ENCODE results near the gene RAB6B. TPM values are rescaled to one million over a fixed set of nuclear protein-coding genes. Genes with fewer than 3 reads are reported as not detected.

Gene RAB6B
- polyA plus RNA-seq, 1 donor from 2014 or later, result 57.5 TPM

- Histone ChIP-seq H3K36me3 (ENCODE audit: insufficient read depth, low read length) (peaks cover 14% of the 10 kb centered on the region), H3K79me2 (replicated peaks; ENCODE audit: insufficient read depth, low read length) (no peaks in the 10 kb centered on the region), H3K27ac (ENCODE audit: low read length) (no peak overlapping the region), H3K9me3 (ENCODE audit: low read length) (no peaks in the 10 kb centered on the region), H2AFZ (ENCODE audit: low read depth, low read length) (no peak overlapping the region), H3K9me2 (ENCODE audit: insufficient read depth, low read length) (no peaks in the 10 kb centered on the region), H3K4me2 (ENCODE audit: low read length) (no peak overlapping the region), H4K20me1 (ENCODE audit: insufficient read depth) (no peaks in the 10 kb centered on the region), H3K4me3 (ENCODE audit: low read length) (no peak overlapping the region), H3F3A (ENCODE audit: insufficient read depth, low read length, poor library complexity, severe bottlenecking) (no peaks in the 10 kb centered on the region), H3K27me3 (ENCODE audit: insufficient read depth, low read depth, low read length) (no peaks in the 10 kb centered on the region), H3K9ac (ENCODE audit: low read length) (no peak overlapping the region)
- TF ChIP-seq EP300 (conservative IDR thresholded peaks at IDR 0.05; ENCODE audit: poor library complexity, severe bottlenecking), result no peak
- no peak for TF ChIP-seq EZH2 (IDR thresholded peaks at IDR 0.05; ENCODE audit: borderline replicate concordance, insufficient read depth, low read length, poor library complexity, severe bottlenecking)
- no peak for TF ChIP-seq POLR2AphosphoS5 (IDR thresholded peaks at IDR 0.05)
- TF ChIP-seq, protein P1, sequence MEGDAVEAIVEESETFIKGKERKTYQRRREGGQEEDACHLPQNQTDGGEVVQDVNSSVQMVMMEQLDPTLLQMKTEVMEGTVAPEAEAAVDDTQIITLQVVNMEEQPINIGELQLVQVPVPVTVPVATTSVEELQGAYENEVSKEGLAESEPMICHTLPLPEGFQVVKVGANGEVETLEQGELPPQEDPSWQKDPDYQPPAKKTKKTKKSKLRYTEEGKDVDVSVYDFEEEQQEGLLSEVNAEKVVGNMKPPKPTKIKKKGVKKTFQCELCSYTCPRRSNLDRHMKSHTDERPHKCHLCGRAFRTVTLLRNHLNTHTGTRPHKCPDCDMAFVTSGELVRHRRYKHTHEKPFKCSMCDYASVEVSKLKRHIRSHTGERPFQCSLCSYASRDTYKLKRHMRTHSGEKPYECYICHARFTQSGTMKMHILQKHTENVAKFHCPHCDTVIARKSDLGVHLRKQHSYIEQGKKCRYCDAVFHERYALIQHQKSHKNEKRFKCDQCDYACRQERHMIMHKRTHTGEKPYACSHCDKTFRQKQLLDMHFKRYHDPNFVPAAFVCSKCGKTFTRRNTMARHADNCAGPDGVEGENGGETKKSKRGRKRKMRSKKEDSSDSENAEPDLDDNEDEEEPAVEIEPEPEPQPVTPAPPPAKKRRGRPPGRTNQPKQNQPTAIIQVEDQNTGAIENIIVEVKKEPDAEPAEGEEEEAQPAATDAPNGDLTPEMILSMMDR (IDR thresholded peaks at IDR 0.05; ENCODE audit: poor library complexity, severe bottlenecking), result no peak
- no peak for TF ChIP-seq REST (IDR thresholded peaks at IDR 0.05; ENCODE audit: borderline replicate concordance)
- no peak for TF ChIP-seq RAD21 (conservative IDR thresholded peaks at IDR 0.05)
- no peak for TF ChIP-seq MXI1 (conservative IDR thresholded peaks at IDR 0.05; ENCODE audit: poor library complexity, severe bottlenecking)
- no peak for TF ChIP-seq SMC3 (conservative IDR thresholded peaks at IDR 0.05; ENCODE audit: poor library complexity)
- no peak for TF ChIP-seq TAF1 (IDR thresholded peaks at IDR 0.05; ENCODE audit: low read depth)
These were observed 80.3 kb downstream of the RAB6B start for GRCh38 chr3:133815386-133815785.

DNA sequence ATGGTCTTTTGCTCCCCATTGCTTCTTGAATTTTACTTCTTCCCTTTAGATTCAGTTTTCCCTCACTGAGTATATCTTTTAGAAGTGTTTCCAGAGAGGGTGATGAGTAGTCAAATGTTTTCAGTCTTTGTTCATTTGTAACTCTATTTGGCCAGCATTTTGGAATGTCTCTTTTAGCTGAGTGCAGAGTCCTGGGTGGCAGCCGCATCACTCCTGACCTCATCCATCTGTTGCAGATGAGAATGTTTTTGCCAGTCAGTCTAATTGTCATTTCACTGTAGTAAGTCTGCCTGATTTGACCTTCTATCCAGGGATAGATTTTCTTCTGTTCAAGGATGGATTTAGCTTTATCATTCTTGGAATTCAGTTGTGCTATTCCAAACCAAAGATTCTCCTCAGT is 82.8 kb downstream of the RAB6B start:
- Histone ChIP-seq H2AFZ (ENCODE audit: low read depth, low read length) (no peak overlapping the region), H3K4me2 (ENCODE audit: low read length) (no peak overlapping the region), H4K20me1 (ENCODE audit: insufficient read depth) (no peaks in the 10 kb centered on the region), H3K9me2 (ENCODE audit: insufficient read depth, low read length) (no peaks in the 10 kb centered on the region), H3K79me2 (replicated peaks; ENCODE audit: insufficient read depth, low read length) (no peaks in the 10 kb centered on the region), H3K36me3 (ENCODE audit: insufficient read depth, low read length) (peaks cover 10% of the 10 kb centered on the region), H3K27me3 (ENCODE audit: insufficient read depth, low read depth, low read length) (no peaks in the 10 kb centered on the region), H3K4me3 (ENCODE audit: low read length) (no peak overlapping the region), H3K9me3 (ENCODE audit: low read length) (no peaks in the 10 kb centered on the region), H3K27ac (ENCODE audit: low read length) (no peak overlapping the region), H3K9ac (ENCODE audit: low read length) (no peak overlapping the region), H3F3A (ENCODE audit: insufficient read depth, low read length, poor library complexity, severe bottlenecking) (no peaks in the 10 kb centered on the region)
- TF ChIP-seq, protein P1 (IDR thresholded peaks at IDR 0.05; ENCODE audit: poor library complexity, severe bottlenecking), result no peak
- no peak for TF ChIP-seq SMC3 (conservative IDR thresholded peaks at IDR 0.05; ENCODE audit: poor library complexity)
- no peak for TF ChIP-seq MXI1 (conservative IDR thresholded peaks at IDR 0.05; ENCODE audit: poor library complexity, severe bottlenecking)
- no peak for TF ChIP-seq EZH2 (IDR thresholded peaks at IDR 0.05; ENCODE audit: borderline replicate concordance, insufficient read depth, low read length, poor library complexity, severe bottlenecking)
- no peak for TF ChIP-seq EP300 (conservative IDR thresholded peaks at IDR 0.05; ENCODE audit: poor library complexity, severe bottlenecking)
- no peak for TF ChIP-seq TAF1 (IDR thresholded peaks at IDR 0.05; ENCODE audit: low read depth)
- no peak for TF ChIP-seq POLR2AphosphoS5 (IDR thresholded peaks at IDR 0.05)
- no peak for TF ChIP-seq REST (IDR thresholded peaks at IDR 0.05; ENCODE audit: borderline replicate concordance)
- no peak for TF ChIP-seq RAD21 (conservative IDR thresholded peaks at IDR 0.05)
